ENCODE data around the gene NTSR1.

The NTSR1 gene

DNA sequence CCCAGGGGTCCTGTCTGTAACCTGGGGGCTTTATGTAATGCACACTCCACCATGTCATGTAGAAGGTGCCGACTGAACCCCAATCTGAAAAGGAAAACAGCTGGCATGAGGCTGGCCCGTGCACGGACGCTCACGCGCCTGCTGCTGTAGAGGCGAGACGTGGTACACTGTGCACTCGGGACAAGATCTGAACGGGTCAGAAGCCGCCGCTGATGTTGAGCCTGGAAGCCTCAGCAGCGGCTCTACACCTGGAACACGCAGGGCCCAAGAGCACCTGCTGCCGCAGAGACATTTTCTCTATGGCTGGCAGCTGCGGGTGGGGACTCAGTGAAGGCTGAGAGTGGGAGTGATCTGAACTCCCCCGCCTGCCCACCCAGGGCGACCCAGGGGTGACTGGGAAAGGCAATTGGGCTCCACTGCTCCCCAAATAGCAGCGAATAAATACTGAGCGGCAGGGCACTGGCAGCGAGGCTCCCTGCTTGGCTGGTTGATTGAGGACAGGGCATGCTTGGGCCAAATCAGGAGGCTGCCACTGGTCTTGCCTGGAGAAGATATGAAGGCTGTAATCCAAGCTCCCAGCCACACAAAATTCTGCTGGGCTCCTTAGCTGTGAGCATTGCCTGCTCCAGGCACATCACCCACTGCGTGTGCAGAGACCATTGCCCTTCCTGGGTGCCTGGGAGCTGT is 93.5 kb downstream of the NTSR1 start:
- no peak for DNase-seq (ENCODE audit: low read depth, low spot score)

DNA sequence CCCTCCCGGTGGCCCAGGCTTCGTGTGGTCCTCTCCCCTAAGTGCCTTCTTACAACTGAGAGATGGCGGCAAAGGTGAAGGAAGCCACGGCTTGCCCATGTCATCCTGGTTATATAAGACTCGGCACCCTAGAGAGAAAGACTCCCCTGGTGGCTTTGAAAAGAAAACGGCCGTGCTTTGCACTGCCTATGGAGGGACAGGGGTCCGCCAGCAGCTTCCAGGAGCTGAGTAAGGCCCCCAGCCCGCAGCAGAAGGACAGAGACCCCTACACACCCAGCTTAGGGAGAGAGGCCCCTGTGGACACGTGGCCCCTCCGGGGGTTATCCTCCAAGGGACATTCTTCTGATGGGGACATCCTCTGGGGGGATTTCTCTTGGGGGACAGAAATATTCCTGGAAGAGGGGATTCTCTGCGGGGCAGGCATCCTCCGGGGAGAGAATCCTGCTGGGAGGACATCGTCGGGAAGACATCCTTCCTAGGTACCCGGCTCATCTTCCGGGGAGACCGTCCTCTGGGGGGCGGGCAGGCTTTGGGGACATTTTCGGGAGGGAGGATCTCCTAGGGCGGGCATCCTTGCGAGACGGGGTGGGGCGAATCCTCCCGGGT is 95.5 kb downstream of the NTSR1 start:
- DNase-seq (ENCODE audit: low read depth, low spot score), result no peak

DNA sequence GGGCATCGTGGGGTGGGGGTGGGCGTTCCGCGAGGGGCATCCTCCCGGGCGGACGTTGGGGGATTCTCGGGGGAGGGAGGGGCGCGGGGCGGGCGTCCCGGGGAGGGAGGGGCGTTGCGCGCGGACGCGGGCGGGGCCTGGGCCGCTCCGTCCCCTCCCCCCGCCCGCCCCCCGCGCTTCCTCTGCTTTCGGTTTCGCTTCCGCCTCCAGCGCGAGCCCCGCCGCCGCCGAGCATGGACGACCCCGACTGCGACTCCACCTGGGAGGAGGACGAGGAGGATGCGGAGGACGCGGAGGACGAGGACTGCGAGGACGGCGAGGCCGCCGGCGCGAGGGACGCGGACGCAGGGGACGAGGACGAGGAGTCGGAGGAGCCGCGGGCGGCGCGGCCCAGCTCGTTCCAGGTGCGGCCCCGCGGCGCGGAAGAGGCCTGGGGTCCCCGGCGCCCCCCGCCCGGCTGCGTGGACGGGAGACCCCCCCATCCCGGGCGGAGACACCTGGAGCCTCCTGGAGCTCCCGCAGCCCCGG is 96.1 kb downstream of the NTSR1 start, which contains the start of gene OGFR:
Gene OGFR, plus strand, starts transcription at position 209 of the 528 bp plus-strand sequence. Its CDS starts 25 bp downstream, at position 234.
- peak; percentile 47 for DNase-seq (ENCODE audit: low read depth, low spot score)

DNA sequence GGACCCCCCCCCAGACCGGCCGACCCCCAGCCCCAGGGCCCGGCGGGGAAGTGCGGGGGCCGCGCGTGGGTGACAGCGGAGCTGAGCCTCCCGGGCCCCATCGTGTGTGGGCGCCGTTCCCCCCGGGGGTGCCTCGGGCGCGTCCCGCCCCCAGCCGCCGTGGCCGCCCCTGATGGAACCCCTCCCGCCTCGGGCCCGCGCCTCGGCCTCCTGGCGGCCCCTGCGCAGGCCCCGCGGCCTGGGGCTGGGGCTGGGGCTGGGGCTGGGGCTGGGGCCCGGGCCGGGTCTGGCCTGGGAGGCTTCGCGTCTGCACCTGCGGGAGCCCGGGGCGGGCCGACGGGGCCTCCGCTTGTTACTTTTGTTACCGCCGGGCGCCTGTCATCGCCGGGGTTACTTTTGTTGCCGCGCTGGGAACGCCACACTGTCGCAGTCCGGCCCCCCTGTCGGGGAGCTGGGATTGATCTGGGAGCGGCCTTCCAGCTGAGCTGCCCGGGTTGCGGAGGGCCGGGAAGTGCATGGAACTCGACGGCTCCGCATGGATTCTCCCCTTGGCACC is 96.6 kb downstream of the NTSR1 start:
- no peak for DNase-seq (ENCODE audit: low read depth, low spot score)

DNA sequence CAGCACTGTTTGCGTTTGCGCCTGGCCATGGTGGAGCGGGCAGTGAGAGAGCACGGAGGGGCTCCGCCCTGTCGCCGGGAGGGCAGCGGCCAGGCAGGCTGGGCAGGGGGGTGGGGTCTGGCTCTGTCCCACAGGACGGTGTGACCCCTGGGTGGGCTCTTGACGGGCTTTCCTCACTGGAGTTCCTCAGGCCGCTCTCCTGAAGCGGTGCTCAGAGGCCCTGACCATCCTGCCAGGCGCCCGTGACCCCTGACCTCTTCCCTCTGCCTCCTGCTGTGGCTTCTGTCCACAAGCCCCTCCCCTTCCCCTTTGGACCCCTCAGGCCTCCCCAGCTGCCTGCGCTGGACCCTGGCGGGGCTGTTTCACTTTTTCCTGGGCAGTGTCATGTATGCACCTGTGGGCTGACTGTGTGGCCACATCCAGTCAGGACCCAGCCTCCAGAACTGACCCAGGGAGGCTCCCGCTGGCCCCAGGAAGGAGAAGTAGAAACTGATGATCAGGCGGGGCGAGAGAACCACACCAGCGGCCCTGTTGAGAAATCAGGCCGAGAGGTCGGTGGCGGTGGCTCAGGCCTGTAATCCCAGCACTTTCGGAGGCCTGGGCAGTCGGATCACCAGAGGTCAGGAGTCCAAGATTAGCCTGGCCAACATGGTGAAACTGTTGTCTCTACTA is 97.2 kb downstream of the NTSR1 start:
- DNase-seq (ENCODE audit: low read depth, low spot score), result no peak

DNA sequence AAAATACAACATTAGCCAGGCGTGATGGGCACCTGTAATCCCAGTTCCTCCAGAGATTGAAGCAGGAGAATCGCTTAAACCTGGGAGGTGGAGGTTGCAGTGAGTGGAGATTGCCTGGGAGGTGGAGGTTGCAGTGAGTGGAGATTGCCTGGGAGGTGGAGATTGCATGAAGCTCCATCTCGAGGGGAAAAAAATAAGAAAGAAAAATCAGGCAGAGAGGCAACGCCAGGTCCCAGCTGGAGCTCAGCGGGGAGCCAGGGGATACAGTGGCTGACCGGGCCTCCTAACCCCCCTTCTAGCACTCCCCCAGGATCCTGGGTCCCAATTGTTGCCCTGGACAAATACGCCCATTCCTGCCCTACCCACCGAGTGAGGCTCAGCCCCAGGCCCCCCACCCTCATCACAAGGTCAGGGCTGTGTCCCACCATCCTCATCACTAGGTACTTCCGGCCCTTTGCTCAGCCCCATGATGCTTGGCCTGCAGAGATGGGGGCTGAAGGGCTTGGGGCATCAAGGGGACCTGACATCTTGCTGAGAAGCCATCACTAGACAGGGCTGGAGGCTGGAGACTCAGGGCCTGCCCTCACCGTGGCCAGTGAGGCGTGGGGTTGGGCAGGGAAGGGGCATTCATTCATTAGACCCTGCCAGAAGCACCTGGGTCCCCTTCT is 97.9 kb downstream of the NTSR1 start:
- DNase-seq (ENCODE audit: low read depth, low spot score), result no peak

DNA sequence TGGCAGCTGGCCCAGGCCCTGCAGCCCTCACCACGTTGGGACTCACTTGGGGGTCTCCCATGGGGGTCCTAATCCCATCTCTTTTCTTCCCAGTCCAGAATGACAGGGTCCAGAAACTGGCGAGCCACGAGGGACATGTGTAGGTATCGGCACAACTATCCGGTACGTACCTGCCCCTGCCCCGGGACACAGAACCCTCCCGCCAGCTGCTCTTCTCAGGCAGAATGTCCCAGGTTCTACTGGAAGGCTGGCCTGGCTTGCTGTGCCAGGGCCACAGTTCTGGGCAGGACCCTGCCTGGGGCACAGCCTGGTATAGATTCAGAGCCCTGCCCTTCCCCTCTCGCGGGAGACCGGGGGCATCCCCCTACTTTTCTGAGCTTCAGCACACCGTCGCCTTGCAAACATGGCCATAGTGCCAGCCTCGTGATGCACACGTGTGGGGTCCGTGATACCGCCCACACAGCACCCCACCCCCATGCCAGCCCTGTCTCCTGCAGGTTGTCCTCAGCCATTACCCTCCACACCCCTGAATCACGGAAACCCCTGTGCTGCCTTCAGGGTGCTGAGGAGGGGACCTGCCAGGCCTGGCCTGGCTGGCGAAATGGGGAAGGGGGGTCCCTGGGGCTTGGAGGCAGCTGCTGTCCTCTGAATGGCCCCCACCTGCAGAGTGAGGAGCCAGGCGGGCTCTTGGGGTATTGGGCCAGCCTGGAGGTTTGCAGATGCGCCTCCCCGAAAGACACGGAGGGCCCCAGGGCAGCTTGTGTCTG is 99.0 kb downstream of the NTSR1 start:
- DNase-seq (ENCODE audit: low read depth, low spot score), result no peak

DNA sequence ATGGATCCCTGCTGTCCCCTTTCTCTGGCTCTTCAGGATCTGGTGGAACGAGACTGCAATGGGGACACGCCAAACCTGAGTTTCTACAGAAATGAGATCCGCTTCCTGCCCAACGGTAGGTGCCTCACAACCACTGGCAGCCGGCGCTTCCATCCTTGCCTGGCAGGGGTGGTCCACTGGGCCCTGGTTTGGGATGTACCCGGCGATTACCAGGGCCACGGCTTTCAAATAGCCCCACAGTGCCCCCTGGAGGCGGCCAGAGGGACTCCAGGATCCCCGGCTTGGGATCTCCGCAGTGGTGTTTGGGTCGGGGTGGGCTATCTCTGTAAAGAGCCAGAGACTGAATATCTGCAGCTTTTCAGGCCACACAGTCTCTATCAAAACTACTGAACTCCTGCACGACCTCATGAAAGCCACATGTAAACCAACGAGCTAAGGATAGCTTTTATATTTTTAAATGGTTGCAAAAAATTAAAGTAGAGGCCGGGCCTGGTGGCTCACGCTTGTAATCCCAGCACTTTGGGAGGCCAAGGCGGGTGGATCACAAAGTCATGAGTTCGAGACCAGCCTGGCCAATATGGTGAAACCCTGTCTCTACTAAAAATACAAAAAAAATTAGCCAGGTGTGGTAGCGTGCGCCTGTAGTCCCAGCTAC is 99.7 kb downstream of the NTSR1 start:
- peak; percentile 52 for DNase-seq (ENCODE audit: low read depth, low spot score)

DNA sequence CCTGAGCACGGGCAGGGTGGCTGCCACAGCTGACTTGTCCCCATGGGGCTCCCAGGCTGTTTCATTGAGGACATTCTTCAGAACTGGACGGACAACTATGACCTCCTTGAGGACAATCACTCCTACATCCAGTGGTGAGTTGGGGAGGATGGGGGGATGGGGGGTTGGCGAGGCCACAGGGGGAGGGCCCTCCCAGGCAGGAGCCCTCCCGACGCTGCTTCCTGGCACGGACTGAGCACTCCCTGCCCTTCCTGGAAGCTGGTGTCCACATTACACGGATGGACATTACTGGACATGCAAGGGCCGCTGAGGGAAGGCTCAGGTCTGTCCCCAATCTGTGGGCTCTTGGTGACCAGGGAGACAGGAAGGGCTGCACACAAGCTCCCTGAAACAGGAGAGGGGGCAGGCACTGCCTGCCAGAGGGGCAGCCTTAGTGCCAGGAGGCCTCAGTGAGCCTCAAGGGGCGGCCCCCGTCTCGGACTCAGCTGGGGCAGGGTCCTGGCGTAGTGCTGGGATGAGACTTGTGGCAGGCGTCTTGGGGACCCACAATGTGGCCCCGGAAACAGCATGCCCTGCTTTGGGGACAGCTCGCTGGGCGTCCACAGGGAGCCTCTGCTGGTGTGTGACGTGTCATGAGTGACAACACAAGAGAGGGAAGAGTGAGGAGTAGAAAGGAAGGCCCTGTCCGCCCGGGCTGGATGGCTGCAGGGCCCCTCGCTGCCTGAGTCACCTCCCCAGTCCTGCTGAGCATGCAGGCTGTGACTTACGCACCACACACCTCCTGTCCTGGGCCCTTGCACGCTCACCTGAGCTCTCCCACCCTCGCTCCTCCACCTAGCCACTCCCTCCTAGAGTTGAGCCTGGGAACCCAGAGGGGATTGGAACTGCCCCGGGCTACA is 101.1 kb downstream of the NTSR1 start:
- DNase-seq (ENCODE audit: low read depth, low spot score), result no peak

DNA sequence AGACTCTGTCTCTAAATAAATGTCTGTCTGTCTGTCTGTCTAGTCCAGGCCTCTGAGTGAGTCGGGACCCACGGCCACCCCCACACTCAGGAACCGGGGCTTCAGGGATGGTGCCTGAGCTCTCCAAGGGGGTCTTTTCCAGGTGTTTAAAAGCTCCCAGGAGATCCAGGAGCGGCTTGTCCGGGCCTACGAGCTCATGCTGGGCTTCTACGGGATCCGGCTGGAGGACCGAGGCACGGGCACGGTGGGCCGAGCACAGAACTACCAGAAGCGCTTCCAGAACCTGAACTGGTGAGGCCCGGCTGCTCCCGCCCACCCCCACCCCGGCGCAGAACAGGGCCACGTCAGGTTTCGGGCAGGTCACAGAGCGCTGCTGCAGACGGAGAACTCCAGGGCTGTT is 102.7 kb downstream of the NTSR1 start:
- DNase-seq (ENCODE audit: low read depth, low spot score), result no peak

DNA sequence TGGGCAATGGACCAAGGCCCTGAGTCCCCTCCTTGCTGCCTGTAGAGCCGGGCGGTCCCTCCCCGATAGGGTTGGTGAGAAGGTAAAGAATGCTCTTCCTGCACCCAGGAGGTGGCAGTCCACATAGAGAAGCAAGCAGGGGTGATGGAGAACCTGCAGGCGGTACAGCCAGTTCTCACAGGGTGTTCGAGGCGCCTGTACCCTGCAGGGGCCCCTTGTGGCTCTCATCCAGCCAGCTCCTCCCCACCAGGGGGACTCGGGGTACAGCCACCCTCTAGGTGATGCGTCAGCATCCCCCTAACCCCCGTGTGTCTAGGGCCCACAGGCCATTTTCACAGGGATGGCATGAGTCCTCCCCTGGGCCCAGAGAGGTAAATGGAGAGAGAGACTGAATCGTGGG is 103.1 kb downstream of the NTSR1 start:
- DNase-seq (ENCODE audit: low read depth, low spot score), result no peak
